ENCODE data around the gene PAX7.

Gene PAX7

GRCh38 chr1:18603212-18603852, 27.3 kb upstream of the PAX7 start:
- H3K27me3 ChIP-seq (ENCODE audit: control insufficient read depth, insufficient read depth, low read length): peaks cover 7% of the 10 kb centered on the region
- peaks cover 10% of the 10 kb centered on the region for H3K4me1 ChIP-seq (ENCODE audit: control insufficient read depth, insufficient read depth, low read length)
- H3K9ac ChIP-seq (ENCODE audit: low read depth, low read length): no peak overlapping the region
- no peak overlapping the region for H3K4me3 ChIP-seq (ENCODE audit: low read depth, low read length)
- no peaks in the 10 kb centered on the region for H3K9me3 ChIP-seq (ENCODE audit: control insufficient read depth, insufficient read depth, low read length)
- no peaks in the 10 kb centered on the region for H3K36me3 ChIP-seq (ENCODE audit: control insufficient read depth, insufficient read depth, low read length)

GRCh38 chr1:18606443-18607288, 24.0 kb upstream of the PAX7 start:
- Histone ChIP-seq H3K9ac (ENCODE audit: low read depth, low read length) (no peak overlapping the region), H3K9me3 (ENCODE audit: control insufficient read depth, insufficient read depth, low read length) (no peaks in the 10 kb centered on the region), H3K36me3 (ENCODE audit: control insufficient read depth, insufficient read depth, low read length) (no peaks in the 10 kb centered on the region), H3K4me3 (ENCODE audit: low read depth, low read length) (no peak overlapping the region), H3K4me1 (ENCODE audit: control insufficient read depth, insufficient read depth, low read length) (peaks cover 8% of the 10 kb centered on the region), H3K27me3 (ENCODE audit: control insufficient read depth, insufficient read depth, low read length) (no peaks in the 10 kb centered on the region)

GRCh38 chr1:18607289-18607760, 23.3 kb upstream of the PAX7 start:
- no peak overlapping the region for H3K9ac ChIP-seq (ENCODE audit: low read depth, low read length)
- peaks cover 8% of the 10 kb centered on the region for H3K4me1 ChIP-seq (ENCODE audit: control insufficient read depth, insufficient read depth, low read length)
- H3K36me3 ChIP-seq (ENCODE audit: control insufficient read depth, insufficient read depth, low read length): no peaks in the 10 kb centered on the region
- H3K27me3 ChIP-seq (ENCODE audit: control insufficient read depth, insufficient read depth, low read length): no peaks in the 10 kb centered on the region
- no peak overlapping the region for H3K4me3 ChIP-seq (ENCODE audit: low read depth, low read length)
- no peaks in the 10 kb centered on the region for H3K9me3 ChIP-seq (ENCODE audit: control insufficient read depth, insufficient read depth, low read length)

- no peaks in the 10 kb centered on the region for H3K36me3 ChIP-seq (ENCODE audit: control insufficient read depth, insufficient read depth, low read length)
- H3K4me1 ChIP-seq (ENCODE audit: control insufficient read depth, insufficient read depth, low read length): no peaks in the 10 kb centered on the region
- H3K4me3 ChIP-seq (ENCODE audit: low read depth, low read length): no peak overlapping the region
- no peaks in the 10 kb centered on the region for H3K9me3 ChIP-seq (ENCODE audit: control insufficient read depth, insufficient read depth, low read length)
- no peaks in the 10 kb centered on the region for H3K27me3 ChIP-seq (ENCODE audit: control insufficient read depth, insufficient read depth, low read length)
- H3K9ac ChIP-seq (ENCODE audit: low read depth, low read length): no peak overlapping the region
These were observed 22.1 kb upstream of the PAX7 start for GRCh38 chr1:18608534-18608933.

GRCh38 chr1:18611311-18611710, 19.3 kb upstream of the PAX7 start:
- Histone ChIP-seq H3K27me3 (ENCODE audit: control insufficient read depth, insufficient read depth, low read length) (peaks cover 6% of the 10 kb centered on the region), H3K36me3 (ENCODE audit: control insufficient read depth, insufficient read depth, low read length) (no peaks in the 10 kb centered on the region), H3K9ac (ENCODE audit: low read depth, low read length) (no peak overlapping the region), H3K9me3 (ENCODE audit: control insufficient read depth, insufficient read depth, low read length) (no peaks in the 10 kb centered on the region), H3K4me3 (ENCODE audit: low read depth, low read length) (no peak overlapping the region), H3K4me1 (ENCODE audit: control insufficient read depth, insufficient read depth, low read length) (no peaks in the 10 kb centered on the region)

GRCh38 chr1:18612073-18612472, 18.6 kb upstream of the PAX7 start:
- no peak overlapping the region for H3K4me3 ChIP-seq (ENCODE audit: low read depth, low read length)
- no peaks in the 10 kb centered on the region for H3K4me1 ChIP-seq (ENCODE audit: control insufficient read depth, insufficient read depth, low read length)
- no peaks in the 10 kb centered on the region for H3K9me3 ChIP-seq (ENCODE audit: control insufficient read depth, insufficient read depth, low read length)
- H3K9ac ChIP-seq (ENCODE audit: low read depth, low read length): no peak overlapping the region
- H3K36me3 ChIP-seq (ENCODE audit: control insufficient read depth, insufficient read depth, low read length): no peaks in the 10 kb centered on the region
- H3K27me3 ChIP-seq (ENCODE audit: control insufficient read depth, insufficient read depth, low read length): peaks cover 6% of the 10 kb centered on the region

GRCh38 chr1:18614069-18614735, 16.4 kb upstream of the PAX7 start:
- Histone ChIP-seq H3K9ac (ENCODE audit: low read depth, low read length) (no peak overlapping the region), H3K9me3 (ENCODE audit: control insufficient read depth, insufficient read depth, low read length) (no peaks in the 10 kb centered on the region), H3K36me3 (ENCODE audit: control insufficient read depth, insufficient read depth, low read length) (no peaks in the 10 kb centered on the region), H3K4me3 (ENCODE audit: low read depth, low read length) (no peak overlapping the region), H3K4me1 (ENCODE audit: control insufficient read depth, insufficient read depth, low read length) (no peaks in the 10 kb centered on the region), H3K27me3 (ENCODE audit: control insufficient read depth, insufficient read depth, low read length) (peaks cover 6% of the 10 kb centered on the region)

- Histone ChIP-seq H3K4me1 (ENCODE audit: control insufficient read depth, insufficient read depth, low read length) (no peaks in the 10 kb centered on the region), H3K36me3 (ENCODE audit: control insufficient read depth, insufficient read depth, low read length) (no peaks in the 10 kb centered on the region), H3K9me3 (ENCODE audit: control insufficient read depth, insufficient read depth, low read length) (no peaks in the 10 kb centered on the region), H3K27me3 (ENCODE audit: control insufficient read depth, insufficient read depth, low read length) (peaks cover 16% of the 10 kb centered on the region), H3K4me3 (ENCODE audit: low read depth, low read length) (no peak overlapping the region), H3K9ac (ENCODE audit: low read depth, low read length) (no peak overlapping the region)
These were observed 11.8 kb upstream of the PAX7 start for GRCh38 chr1:18618546-18619466.

- Histone ChIP-seq H3K9ac (ENCODE audit: low read depth, low read length) (no peak overlapping the region), H3K9me3 (ENCODE audit: control insufficient read depth, insufficient read depth, low read length) (no peaks in the 10 kb centered on the region), H3K27me3 (ENCODE audit: control insufficient read depth, insufficient read depth, low read length) (peaks cover 23% of the 10 kb centered on the region), H3K4me3 (ENCODE audit: low read depth, low read length) (no peak overlapping the region), H3K36me3 (ENCODE audit: control insufficient read depth, insufficient read depth, low read length) (no peaks in the 10 kb centered on the region), H3K4me1 (ENCODE audit: control insufficient read depth, insufficient read depth, low read length) (no peaks in the 10 kb centered on the region)
These were observed 11.2 kb upstream of the PAX7 start for GRCh38 chr1:18619467-18619835.

- H3K4me1 ChIP-seq (ENCODE audit: control insufficient read depth, insufficient read depth, low read length): peaks cover 13% of the 10 kb centered on the region
- peaks cover 95% of the 10 kb centered on the region for H3K27me3 ChIP-seq (ENCODE audit: control insufficient read depth, insufficient read depth, low read length)
- H3K4me3 ChIP-seq (ENCODE audit: low read depth, low read length): peak overlapping the region; percentile 52
- H3K9ac ChIP-seq (ENCODE audit: low read depth, low read length): no peak overlapping the region
- no peaks in the 10 kb centered on the region for H3K36me3 ChIP-seq (ENCODE audit: control insufficient read depth, insufficient read depth, low read length)
- no peaks in the 10 kb centered on the region for H3K9me3 ChIP-seq (ENCODE audit: control insufficient read depth, insufficient read depth, low read length)
These were observed 2.1 kb upstream of the PAX7 start for GRCh38 chr1:18628511-18628910.

Measured in iPS-15b (cell line).